Measurements from ENCODE around the gene GTPBP6.

DNA sequence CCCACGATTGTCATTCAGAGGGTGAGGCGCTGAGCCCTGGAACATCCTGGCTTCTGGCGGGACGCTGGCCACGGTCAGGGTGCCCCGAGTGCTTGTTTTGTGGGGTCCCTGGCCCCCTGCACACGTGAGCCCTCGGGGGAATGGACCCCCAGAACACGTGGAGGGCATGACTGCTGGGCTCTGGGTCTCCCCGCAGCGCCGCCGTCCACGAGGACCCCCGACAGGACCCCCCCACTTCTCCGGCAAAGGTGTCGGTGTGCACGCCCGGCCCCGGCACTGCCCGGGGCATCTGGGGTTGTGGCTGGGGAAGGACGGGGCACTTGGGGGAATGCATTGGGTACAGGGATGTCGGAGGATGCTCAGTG is 13.9 kb upstream of the GTPBP6 start:
- TF ChIP-seq EZH2 (IDR thresholded peaks at IDR 0.05) (no peak), POLR2AphosphoS5 (IDR thresholded peaks at IDR 0.05; ENCODE audit: low read depth, low read length) (no peak), TCF7L2 (IDR thresholded peaks at IDR 0.05; ENCODE audit: borderline replicate concordance, extremely low read depth, insufficient read depth, insufficient read length) (no peak), SP1 (IDR thresholded peaks at IDR 0.05; ENCODE audit: low read depth) (no peak), POLR2A (IDR thresholded peaks at IDR 0.05; ENCODE audit: borderline replicate concordance, extremely low read depth, insufficient read depth, insufficient read length) (no peak), EZH2phosphoT487 (IDR thresholded peaks at IDR 0.05; ENCODE audit: borderline replicate concordance) (no peak), SIN3A (IDR thresholded peaks at IDR 0.05; ENCODE audit: low read depth) (no peak), SRF (IDR thresholded peaks at IDR 0.05; ENCODE audit: low read depth) (no peak)
- TF ChIP-seq, protein P1, sequence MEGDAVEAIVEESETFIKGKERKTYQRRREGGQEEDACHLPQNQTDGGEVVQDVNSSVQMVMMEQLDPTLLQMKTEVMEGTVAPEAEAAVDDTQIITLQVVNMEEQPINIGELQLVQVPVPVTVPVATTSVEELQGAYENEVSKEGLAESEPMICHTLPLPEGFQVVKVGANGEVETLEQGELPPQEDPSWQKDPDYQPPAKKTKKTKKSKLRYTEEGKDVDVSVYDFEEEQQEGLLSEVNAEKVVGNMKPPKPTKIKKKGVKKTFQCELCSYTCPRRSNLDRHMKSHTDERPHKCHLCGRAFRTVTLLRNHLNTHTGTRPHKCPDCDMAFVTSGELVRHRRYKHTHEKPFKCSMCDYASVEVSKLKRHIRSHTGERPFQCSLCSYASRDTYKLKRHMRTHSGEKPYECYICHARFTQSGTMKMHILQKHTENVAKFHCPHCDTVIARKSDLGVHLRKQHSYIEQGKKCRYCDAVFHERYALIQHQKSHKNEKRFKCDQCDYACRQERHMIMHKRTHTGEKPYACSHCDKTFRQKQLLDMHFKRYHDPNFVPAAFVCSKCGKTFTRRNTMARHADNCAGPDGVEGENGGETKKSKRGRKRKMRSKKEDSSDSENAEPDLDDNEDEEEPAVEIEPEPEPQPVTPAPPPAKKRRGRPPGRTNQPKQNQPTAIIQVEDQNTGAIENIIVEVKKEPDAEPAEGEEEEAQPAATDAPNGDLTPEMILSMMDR (IDR thresholded peaks at IDR 0.05 in 2 of 3, conservative IDR thresholded peaks at IDR 0.05 in 1 of 3; ENCODE audit: borderline replicate concordance in 1 of 3, insufficient read depth in 1 of 3, low read depth in 2 of 3, low read length in 2 of 3), result no peak
- TF ChIP-seq, protein P2, sequence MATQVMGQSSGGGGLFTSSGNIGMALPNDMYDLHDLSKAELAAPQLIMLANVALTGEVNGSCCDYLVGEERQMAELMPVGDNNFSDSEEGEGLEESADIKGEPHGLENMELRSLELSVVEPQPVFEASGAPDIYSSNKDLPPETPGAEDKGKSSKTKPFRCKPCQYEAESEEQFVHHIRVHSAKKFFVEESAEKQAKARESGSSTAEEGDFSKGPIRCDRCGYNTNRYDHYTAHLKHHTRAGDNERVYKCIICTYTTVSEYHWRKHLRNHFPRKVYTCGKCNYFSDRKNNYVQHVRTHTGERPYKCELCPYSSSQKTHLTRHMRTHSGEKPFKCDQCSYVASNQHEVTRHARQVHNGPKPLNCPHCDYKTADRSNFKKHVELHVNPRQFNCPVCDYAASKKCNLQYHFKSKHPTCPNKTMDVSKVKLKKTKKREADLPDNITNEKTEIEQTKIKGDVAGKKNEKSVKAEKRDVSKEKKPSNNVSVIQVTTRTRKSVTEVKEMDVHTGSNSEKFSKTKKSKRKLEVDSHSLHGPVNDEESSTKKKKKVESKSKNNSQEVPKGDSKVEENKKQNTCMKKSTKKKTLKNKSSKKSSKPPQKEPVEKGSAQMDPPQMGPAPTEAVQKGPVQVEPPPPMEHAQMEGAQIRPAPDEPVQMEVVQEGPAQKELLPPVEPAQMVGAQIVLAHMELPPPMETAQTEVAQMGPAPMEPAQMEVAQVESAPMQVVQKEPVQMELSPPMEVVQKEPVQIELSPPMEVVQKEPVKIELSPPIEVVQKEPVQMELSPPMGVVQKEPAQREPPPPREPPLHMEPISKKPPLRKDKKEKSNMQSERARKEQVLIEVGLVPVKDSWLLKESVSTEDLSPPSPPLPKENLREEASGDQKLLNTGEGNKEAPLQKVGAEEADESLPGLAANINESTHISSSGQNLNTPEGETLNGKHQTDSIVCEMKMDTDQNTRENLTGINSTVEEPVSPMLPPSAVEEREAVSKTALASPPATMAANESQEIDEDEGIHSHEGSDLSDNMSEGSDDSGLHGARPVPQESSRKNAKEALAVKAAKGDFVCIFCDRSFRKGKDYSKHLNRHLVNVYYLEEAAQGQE (IDR thresholded peaks at IDR 0.05; ENCODE audit: low read depth), result no peak
- TF ChIP-seq, protein P3, sequence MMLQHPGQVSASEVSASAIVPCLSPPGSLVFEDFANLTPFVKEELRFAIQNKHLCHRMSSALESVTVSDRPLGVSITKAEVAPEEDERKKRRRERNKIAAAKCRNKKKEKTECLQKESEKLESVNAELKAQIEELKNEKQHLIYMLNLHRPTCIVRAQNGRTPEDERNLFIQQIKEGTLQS (IDR thresholded peaks at IDR 0.05), result no peak

Data from HCT116 (cell line).